GM18520 (cell line): Measurements from ENCODE around the gene CHD6.

Experiments
- ATAC-seq: cut with Tn5 transposase; IDR thresholded peaks from one replicate; pipeline ENCODE4 v1.9.1; 2021; ENCODE audit not compliant: unreplicated experiment

Gene CHD6

GRCh38 chr20:41469868-41470267 lies 148.3 kb downstream of the CHD6 start:
- ATAC-seq = no peak

GRCh38 chr20:41468994-41469600 lies 149.1 kb downstream of the CHD6 start:
- no peak for ATAC-seq

- ATAC-seq = no peak
These were observed 150.5 kb downstream of the CHD6 start for GRCh38 chr20:41467690-41468089.

GRCh38 chr20:41467220-41467619 lies 151.0 kb downstream of the CHD6 start:
- no peak for ATAC-seq

- ATAC-seq = no peak
These were observed 154.6 kb downstream of the CHD6 start for GRCh38 chr20:41463567-41463966.

- peak; percentile 52 for ATAC-seq
These were observed 155.6 kb downstream of the CHD6 start for GRCh38 chr20:41462372-41463161.

- ATAC-seq = no peak
These were observed 159.4 kb downstream of the CHD6 start for GRCh38 chr20:41458761-41459160.

GRCh38 chr20:41457173-41457857 lies 160.9 kb downstream of the CHD6 start:
- no peak for ATAC-seq

GRCh38 chr20:41456351-41456750 lies 161.8 kb downstream of the CHD6 start:
- ATAC-seq = no peak

- ATAC-seq = no peak
These were observed 163.9 kb downstream of the CHD6 start for GRCh38 chr20:41454250-41454649.

- ATAC-seq = no peak
These were observed 164.9 kb downstream of the CHD6 start for GRCh38 chr20:41453010-41453950.

GRCh38 chr20:41452226-41452625 lies 166.0 kb downstream of the CHD6 start:
- no peak for ATAC-seq

GRCh38 chr20:41447006-41447405 lies 171.2 kb downstream of the CHD6 start:
- ATAC-seq = no peak

- no peak for ATAC-seq
These were observed 171.7 kb downstream of the CHD6 start for GRCh38 chr20:41446456-41446855.

- ATAC-seq = no peak
These were observed 173.4 kb downstream of the CHD6 start for GRCh38 chr20:41444821-41445220.

- ATAC-seq = no peak
These were observed 174.5 kb downstream of the CHD6 start for GRCh38 chr20:41443691-41444090.

- no peak for ATAC-seq
These were observed 177.3 kb downstream of the CHD6 start for GRCh38 chr20:41440882-41441281.

GRCh38 chr20:41437836-41438235 lies 180.3 kb downstream of the CHD6 start:
- no peak for ATAC-seq

GRCh38 chr20:41436679-41437078 lies 181.5 kb downstream of the CHD6 start:
- no peak for ATAC-seq

- ATAC-seq = no peak
These were observed 185.0 kb downstream of the CHD6 start for GRCh38 chr20:41433203-41433602.

- ATAC-seq = no peak
These were observed 185.4 kb downstream of the CHD6 start for GRCh38 chr20:41432746-41433145.
